GM18526 (cell line): ENCODE results near the gene B4GALT1.
A peak's percentile ranks its signal among the peaks of the same experiment; 100 is the strongest.

Experiments
- POLR2A ChIP-seq: IDR thresholded peaks from 3 replicates; pipeline ENCODE4 v1.6.1; 2011; ENCODE audit not compliant: insufficient read length; ENCODE audit errors: extremely low read depth

B4GALT1 gene

DNA sequence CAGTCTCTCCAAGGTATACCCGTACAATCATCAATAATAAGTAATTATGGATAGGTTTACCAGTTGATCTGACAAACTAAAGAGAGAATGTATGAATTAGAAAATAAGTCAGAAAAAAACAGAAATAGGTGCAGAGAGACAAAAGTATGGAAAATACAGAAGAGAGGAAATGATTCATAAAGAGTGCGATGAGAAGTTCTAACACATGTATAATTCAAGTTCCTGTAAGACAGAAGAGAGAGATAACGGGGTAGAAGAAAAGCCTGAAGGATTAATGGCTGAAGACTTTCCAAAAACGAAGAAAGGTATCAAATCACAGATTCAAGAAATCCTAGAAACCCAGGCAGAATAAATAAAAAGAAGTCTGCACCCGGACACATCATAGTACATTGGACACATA lies 74.5 kb downstream of the B4GALT1 start:
- no peak for TF ChIP-seq POLR2A

DNA sequence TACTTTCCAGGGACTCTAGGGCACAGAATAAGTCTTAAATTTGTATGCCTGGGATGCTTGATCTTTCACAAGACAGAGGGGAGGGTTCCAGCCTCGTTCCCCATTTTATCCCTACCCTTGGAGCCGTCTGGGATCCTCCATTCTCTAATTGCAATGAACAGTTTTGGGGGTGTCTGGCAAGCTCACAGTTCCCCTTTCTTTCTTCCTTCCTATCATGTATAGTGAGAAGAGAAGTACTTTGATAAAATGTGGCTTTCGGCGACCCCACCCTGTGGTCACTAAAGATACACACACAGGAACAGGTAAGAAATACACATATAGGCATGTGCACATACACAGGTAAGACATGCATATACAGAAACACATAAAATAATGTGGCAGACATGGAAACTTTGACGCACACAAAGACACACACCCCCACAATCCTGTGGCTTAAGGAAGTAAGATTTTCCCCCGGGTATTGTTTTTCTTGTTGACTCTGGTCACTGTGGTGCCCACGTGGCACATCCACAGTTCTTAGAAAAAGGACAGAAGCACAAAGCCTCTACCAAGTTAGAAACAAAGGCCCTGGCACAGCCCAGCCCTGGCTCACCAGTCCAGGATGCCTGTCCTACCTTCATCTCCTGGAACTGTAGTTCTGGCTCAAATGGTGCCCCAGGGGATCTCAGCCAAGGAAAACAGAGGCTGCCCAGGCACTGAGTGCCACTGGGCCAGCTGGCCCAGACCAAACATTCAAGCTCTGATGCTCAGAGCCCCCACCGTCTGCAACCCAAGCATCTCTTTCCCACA lies 84.4 kb downstream of the B4GALT1 start:
- TF ChIP-seq POLR2A = no peak

- no peak for TF ChIP-seq POLR2A
These were observed 85.0 kb downstream of the B4GALT1 start for GRCh38 chr9:33082128-33082527.

DNA sequence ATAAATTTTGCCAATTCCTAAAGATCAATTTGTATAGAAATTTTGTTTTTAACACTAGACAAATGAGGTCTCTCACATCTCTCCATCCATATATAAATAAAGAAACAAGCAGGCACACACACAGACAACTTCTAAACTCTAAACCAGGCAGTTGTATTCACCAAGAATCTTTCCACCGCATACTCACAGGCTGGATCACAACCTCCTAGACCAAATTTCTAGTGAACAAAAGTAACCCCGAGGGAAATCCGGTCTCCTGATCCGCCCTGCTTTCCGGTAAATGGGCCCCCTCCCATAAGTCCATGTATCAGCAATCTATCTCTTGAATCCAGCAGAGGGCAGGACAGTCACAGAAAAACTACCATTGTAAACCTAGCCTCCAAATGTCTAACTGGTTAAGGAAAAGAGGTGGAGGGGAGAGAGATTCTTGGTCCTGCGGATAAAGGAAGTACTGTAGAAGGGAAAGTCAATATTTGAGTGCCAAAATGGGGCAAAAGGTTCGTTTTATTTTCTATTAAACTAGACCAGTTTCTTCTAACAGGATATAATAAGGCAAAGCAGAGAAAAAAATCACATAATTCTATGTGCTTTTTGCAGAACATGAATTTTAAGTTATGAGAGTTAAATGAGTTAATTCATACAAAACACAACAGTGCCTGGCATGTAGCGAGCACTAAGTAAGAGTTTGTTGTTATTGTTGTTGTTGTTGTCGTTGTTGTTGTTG lies 85.8 kb downstream of the B4GALT1 start:
- no peak for TF ChIP-seq POLR2A

GRCh38 chr9:33080534-33080933 lies 86.6 kb downstream of the B4GALT1 start:
- TF ChIP-seq POLR2A = no peak

GRCh38 chr9:33076046-33077004 lies 90.8 kb downstream of the B4GALT1 start, which contains the start of gene SMU1:
SMU1 (minus strand) TSS chr9:33076674; CDS start chr9:33076608, 66 bp downstream.
- TF ChIP-seq POLR2A = peak; percentile 80

GRCh38 chr9:33068991-33069390 lies 98.1 kb downstream of the B4GALT1 start:
- no peak for TF ChIP-seq POLR2A

GRCh38 chr9:33065157-33066076 lies 101.7 kb downstream of the B4GALT1 start:
- TF ChIP-seq POLR2A = no peak
